GM12891 (cell line): ENCODE data around the gene RXYLT1.

ENCODE experiments used
- POLR2A ChIP-seq: IDR thresholded peaks from 2 replicates; pipeline ENCODE4 v1.6.1; 2011; ENCODE audit warnings: low read depth, low read length, control low read depth
- POLR2AphosphoS5 ChIP-seq: IDR thresholded peaks from 2 replicates; pipeline ENCODE4 v1.6.1; 2011; ENCODE audit warnings: low read depth, low read length, control low read depth
- TAF1 ChIP-seq: IDR thresholded peaks from 2 replicates; pipeline ENCODE4 v1.6.1; 2011; ENCODE audit warnings: low read depth, low read length, control low read depth

- TF ChIP-seq TAF1 (no peak), POLR2AphosphoS5 (no peak), POLR2A (no peak)
These were observed 22.4 kb downstream of the RXYLT1 start for GRCh38 chr12:63802012-63802608.
